Activated CD8-positive, alpha-beta memory T cell treated with anti-CD3 and anti-CD28 coated beads for 48 hours (primary cell): Measurements from ENCODE around the gene FBXO46.
"Not testable (repeated sequence)": the region's sequence is repeated elsewhere in the genome, so short reads cannot be mapped to it uniquely, and the experiment has no call there.

Source experiments
- DNase-seq, 3 experiments: peaks; one replicate each; pipeline ENCODE4 v3.0.0-alpha.2; 2020; ENCODE audit warnings: low read depth in 2 of 3, low spot score in 2 of 3

The FBXO46 gene

DNA sequence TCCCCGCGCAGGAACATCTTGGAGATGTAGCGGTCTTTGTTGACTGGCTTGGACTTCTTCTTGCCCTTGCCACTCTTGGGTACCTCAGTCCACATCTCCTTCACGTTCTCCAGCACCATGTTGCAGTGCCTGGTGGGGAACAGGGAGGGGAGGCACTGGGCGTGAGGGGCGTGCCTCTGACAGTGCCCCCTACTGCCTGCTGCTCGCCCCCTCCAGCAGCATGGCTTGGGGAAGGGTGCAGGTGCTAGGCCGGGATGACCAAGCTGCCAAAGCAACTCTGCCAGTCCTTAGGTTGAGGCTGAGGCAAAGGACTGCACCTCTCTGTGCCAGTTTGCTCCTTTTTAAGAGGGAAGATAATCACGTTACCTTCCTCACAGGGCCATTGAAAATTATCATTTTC is 43.1 kb downstream of the FBXO46 start:
- no peak for DNase-seq

GRCh38 chr19:45685045-45685444 is 45.7 kb downstream of the FBXO46 start:
- DNase-seq: not testable (repeated sequence)

DNA sequence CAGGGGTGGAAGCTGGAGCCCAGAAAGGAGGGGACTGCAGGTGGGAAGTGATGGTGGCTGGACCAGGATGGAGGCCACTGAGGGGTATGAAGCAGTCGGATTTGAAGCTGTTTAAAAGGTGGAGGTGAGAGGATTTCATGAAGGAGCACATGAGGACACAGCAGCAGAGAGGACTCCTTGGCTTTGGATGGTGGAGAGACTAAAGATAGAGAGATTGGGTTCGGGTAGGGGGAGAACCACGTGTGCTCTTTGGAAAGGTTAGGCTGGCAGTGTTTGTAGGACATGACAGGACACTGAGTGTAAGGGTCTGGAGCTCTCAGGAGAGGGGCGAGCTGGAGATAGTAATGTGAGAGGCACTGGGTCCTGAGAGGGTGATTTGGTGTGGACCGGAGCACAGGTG is 47.8 kb downstream of the FBXO46 start:
- DNase-seq: no peak

DNA sequence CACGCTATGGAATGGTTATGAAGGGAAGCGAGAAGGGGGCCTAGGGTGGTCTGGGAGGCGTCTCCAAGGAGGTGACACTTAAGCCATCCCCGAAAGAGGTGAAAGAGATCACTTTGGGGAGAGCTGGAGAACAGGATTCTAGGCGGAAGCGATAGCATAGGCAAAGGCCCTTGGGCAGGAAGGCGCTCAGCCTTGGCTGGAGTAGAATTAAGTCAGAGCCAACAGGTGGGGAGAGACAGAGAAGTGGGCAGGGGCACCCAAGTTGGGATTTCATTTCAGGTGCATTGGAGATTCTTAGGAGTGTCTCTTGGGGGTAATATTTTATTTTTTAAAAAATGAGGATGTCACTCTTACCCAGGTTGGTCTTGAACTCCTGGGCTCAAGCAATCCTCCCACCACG is 48.6 kb downstream of the FBXO46 start:
- no peak for DNase-seq

DNA sequence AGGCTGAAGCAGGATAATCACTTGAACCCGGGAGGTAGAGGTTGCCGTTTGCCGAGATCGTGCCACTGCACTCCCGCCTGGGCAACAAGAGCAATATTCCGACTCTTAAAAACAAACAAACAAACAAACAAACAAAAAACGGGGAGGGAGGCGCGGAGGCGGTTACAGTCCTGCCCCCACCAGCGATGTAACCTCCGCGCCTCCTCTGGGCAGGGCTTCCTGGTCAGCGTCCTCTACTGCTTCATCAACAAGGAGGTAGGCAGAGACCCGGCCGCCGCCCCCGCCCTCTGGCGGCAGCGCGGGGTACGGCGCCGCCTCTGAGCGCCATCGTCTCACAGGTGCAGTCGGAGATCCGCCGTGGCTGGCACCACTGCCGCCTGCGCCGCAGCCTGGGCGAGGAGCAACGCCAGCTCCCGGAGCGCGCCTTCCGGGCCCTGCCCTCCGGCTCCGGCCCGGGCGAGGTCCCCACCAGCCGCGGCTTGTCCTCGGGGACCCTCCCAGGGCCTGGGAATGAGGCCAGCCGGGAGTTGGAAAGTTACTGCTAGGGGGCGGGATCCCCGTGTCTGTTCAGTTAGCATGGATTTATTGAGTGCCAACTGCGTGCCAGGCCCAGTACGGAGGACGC is 49.2 kb downstream of the FBXO46 start:
- DNase-seq: peak; percentile 70 to 79 (median 77)

DNA sequence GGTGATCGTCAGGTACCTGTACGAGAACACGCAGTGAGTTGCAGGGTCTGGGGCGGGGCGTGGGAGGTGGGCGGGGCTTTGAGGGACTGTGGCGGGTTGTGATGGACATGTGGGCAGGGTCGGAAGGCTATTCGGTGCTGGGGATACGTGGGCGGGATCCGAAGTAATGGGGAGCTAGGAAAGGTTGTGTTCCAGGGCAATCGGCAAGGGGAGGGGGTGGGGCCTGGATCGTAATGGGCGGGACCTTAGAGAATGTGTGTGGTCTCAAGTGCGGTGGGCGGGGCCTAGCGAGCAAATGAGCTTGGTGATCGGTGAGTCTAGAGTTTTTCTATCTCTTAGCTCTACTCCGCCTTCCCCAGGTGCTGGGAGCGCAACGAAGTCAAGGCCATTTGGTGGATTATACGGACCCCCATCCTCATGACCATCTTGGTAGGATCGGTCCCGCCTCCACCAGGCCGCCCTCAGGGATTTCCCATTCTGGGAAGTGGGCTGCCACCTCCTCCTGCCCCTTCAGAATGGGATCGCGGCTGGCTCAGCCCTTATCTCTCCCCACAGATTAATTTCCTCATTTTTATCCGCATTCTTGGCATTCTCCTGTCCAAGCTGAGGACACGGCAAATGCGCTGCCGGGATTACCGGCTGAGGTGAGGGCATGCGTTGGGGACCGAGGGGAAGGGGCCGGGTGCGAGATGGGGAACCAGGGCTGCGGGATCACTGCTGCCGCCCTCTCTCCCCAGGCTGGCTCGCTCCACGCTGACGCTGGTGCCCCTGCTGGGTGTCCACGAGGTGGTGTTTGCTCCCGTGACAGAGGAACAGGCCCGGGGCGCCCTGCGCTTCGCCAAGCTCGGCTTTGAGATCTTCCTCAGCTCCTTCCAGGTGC is 53.1 kb downstream of the FBXO46 start:
- peak; percentile 54 to 84 (median 65) for DNase-seq

- peak; percentile 10 to 33 (median 27) for DNase-seq
Measured at GRCh38 chr19:45676851-45677263, 53.8 kb downstream of the FBXO46 start.

DNA sequence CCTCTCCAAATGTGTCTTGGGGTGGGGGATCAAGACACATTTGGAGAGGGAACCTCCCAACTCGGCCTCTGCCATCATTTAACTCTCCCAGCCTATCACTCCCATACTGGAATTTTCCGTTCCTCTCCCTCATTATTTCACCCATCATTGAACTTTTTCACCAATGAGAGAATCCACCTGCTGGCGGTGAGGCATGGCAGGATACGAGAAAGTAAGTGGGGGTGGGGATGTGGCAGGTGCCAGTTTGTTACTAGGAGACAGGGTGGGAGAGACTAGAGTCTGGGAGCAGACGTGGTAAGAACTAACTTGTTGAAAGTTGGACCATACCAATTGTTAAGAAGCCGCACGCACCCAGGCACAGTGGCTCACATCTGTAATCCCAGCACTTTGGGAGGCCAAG is 55.8 kb downstream of the FBXO46 start:
- DNase-seq: no peak

DNA sequence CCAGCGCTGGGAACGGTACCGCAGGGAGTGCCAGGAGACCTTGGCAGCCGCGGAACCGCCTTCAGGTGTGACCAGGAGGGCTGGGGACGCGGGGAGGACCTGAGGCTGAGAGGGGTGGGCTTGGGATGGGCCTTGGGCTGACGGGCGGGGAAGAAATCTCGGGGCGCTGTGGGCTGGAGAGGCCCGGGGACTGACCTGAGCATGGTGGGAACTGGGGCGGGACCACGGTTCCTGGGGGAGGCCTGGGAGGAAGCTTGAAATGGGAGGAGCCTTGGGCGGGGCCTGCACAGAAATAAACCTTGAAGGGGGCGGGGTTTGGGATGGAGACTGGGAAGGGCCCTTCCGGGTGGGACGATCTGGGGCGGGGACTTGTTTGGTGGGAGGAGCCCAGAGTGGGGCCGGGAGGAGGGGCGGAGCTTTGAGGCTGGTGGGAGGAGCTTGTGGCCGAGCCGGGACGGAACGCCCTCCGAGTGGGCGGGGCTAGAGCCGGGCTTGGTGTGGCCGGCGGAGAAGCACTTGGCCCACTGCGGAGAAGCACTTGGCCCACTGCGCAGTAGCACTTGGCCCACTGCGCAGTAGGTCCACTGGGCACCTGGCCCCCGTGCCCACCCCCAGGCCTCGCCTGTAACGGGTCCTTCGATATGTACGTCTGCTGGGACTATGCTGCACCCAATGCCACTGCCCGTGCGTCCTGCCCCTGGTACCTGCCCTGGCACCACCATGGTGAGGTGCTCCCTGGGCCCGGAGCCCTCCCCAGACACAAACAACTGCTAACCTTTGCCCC is 59.8 kb downstream of the FBXO46 start:
- peak; percentile 50 to 75 (median 54) for DNase-seq

GRCh38 chr19:45668342-45668871 is 62.3 kb downstream of the FBXO46 start:
- DNase-seq: no peak

- peak in 2 of 3 experiments; percentile 45 to 53 for DNase-seq
Measured at GRCh38 chr19:45667620-45668341, 62.9 kb downstream of the FBXO46 start, which contains the start of gene GIPR. TSS of gene GIPR (plus strand) at chr19:45668221. CDS start at chr19:45669521, 1,300 bp downstream.

DNA sequence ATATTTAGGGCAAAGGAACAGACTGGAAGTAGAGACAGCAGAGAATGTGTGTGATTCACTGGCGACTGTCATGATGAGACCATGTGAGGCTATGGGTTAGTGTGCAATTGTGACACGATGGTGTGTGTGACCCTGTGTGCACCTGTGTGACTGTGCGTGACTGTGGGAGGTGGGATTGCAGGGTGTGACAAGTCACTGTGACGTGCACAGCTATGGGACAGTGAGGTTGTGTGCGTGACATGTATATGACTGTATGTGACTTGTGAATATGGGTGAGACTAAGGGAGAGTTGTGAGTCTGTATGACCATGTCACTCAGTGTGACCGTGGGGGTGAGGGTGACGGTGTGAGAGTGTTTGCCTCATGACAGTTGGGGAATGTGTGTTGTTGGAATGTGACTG is 66.1 kb downstream of the FBXO46 start:
- no peak for DNase-seq

GRCh38 chr19:45663800-45664199 is 66.9 kb downstream of the FBXO46 start:
- no peak for DNase-seq

DNA sequence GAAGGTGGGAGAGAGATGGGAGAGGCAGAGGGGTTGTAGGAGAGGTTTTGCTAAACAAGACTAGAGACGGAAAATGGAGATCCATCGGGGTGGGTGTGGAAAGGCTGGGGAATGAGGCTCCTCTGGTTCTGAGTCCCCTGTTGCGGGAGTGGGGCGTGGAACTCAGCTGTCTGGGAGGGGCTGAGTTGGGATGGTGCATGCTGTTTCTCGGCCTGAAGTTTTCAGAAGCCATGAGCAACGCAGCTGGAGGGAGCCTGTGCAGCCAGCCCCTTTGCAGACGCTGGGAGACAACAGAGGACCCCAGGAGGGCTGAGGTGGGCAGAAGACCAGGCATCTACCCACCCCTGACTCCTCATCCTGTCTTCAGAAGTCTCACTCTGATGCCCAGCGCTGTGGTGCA is 70.1 kb downstream of the FBXO46 start:
- no peak for DNase-seq
